Retinal pigment epithelial cell (primary cell): ENCODE data around the gene RNF224.
A peak's percentile ranks its signal among the peaks of the same experiment; 100 is the strongest.

Experiments
- DNase-seq: peaks from one replicate; pipeline ENCODE4 v3.0.0-alpha.2; 2010; ENCODE audit warnings: low read depth
- H3K4me3 ChIP-seq: 2 replicates; pipeline ENCODE4 v1.5.1; 2011; ENCODE audit warnings: mild to moderate bottlenecking, low read length, control low read depth, moderate library complexity
- TF ChIP-seq, protein P1 (sequence below): conservative IDR thresholded peaks from 2 replicates; pipeline ENCODE4 v1.5.1; 2011; ENCODE audit warnings: low read depth, low read length, control low read depth, inconsistent platforms

RNF224 gene

DNA sequence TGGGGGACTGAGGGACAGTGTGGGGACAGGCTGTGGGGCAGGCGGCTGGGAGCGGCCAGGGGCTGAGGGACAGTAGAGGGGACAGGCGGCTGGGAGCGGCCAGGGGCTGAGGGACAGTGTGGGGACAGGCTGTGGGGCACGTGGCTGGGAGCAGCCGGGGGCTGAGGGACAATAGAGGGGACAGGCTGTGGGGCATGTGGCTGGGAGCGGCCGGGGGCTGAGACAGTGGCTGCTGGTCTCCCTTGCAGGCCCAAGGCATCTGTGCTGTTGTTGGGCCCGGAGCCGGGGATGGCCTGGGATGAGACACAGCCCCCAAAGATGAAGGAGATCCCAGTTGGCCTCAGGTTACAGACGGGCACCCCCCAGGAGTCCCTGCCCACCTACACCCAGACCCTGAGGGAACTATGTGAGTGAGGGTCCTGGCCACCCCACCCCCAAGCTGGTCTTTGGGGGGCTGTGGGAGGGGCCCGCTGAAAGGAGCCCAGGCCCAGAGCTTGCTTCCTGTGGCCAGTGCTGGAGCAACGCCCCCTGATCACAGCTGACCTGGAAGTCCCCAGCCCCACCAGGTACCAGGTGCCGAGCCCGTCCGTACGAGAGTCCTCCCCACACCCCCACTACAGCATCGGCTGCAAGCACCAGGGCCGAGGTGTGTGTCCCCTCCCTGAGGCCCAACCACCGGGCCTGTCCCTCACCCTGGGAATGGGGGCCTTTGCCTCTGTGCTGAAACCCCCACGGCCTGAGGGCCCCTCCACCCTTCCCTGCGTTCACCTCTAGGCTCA is 24.4 kb downstream of the RNF224 start:
- DNase-seq, result no peak
- H3K4me3 ChIP-seq, result no peak overlapping the region

DNA sequence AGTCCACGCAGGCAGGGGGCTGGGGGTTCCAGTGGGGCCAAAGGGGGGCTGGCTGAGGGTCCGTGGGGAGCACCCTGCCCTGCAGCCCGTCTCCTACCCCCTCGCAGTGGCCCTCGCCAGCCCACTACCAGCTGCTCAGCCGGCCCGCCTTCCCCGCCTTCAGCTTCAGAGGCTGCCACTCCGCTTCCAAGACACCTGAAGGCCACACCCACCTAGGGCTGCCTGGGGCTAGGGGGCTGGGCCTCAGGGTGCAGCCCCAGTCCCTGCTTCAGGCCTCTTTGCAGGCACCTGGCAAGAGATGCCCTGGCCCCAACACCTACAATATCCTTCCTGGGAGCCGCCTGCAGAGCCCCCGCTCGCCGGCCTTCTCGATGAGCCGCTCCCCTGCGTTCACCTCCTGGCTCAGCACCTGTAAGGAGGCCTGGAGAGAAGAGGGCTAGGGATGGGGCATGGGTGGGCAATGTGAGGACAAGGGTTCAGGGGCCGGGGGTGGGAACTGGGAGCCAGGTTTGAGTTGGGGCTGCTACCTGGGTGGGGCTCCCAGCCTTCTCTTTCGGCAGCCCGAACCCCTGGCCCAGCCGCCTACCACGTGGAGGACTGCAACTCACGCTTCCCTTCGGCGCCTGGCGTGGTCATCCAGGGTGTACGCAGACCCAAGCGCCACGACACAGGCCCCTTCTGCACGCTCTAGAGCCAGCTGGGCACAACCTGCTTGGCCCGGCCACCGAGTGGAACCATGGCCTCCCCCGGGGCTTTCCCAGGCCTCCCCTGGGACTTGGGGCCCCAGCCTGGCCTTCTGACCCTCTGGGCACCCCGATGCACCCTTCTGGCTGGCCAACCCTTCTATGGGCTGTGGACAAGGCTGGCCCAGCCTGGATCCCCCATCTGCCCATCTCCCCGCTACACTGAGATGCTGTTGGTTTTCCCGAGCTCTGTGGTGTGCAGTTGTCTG is 25.5 kb downstream of the RNF224 start:
- no peak for DNase-seq
- TF ChIP-seq, protein P1, sequence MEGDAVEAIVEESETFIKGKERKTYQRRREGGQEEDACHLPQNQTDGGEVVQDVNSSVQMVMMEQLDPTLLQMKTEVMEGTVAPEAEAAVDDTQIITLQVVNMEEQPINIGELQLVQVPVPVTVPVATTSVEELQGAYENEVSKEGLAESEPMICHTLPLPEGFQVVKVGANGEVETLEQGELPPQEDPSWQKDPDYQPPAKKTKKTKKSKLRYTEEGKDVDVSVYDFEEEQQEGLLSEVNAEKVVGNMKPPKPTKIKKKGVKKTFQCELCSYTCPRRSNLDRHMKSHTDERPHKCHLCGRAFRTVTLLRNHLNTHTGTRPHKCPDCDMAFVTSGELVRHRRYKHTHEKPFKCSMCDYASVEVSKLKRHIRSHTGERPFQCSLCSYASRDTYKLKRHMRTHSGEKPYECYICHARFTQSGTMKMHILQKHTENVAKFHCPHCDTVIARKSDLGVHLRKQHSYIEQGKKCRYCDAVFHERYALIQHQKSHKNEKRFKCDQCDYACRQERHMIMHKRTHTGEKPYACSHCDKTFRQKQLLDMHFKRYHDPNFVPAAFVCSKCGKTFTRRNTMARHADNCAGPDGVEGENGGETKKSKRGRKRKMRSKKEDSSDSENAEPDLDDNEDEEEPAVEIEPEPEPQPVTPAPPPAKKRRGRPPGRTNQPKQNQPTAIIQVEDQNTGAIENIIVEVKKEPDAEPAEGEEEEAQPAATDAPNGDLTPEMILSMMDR, result no peak

More for the DNA sequence above, 24.4 kb downstream of the RNF224 start:
- TF ChIP-seq, protein P1, result no peak

DNA sequence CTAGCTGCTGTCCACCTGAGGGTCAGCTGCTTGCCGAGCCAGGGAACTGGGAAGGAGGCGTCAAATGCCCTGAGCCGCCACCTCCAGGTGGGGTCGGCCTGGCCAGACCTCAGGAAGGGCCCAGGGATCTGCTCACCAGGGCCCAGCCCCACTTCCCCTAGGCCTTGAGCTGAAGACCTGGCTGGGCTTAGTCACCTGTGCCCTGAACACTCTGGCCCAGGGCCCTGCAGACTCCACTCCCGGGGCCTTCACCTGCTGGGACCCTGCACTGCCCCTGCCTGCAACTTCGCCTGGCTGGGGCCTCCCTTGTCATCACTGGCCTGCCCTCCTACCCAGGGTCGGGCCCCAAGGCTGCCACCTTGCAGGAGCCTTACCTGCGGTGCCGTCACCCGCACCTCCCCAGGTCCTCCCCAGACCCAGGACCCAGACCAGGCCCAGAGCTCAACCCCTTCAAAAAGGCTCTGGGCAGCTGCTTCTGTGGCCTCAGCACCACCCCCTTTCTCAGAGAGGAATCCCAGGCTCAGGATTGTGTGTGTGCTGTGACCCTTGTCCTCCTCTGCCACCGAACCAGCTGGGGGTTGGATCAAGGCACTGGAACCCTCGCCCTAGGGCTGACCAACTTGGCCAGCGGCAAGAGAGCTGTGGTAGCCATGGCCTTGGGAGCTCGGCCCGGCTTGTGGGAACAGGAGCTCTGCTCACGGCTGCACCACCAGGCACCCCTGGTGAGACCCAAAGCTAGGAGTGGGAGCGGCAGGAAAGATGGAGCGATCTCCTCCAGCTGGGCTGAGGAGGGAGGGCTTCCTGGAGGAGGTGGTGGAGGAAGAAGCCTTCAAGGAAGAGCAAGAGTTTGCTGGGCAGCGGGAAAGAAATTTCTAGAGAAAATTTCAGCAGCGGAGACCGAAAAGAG is 26.7 kb downstream of the RNF224 start:
- peak overlapping the region; percentile 76 for H3K4me3 ChIP-seq
- DNase-seq, result no peak
- TF ChIP-seq, protein P1, result no peak

More for the DNA sequence above, 25.5 kb downstream of the RNF224 start:
- H3K4me3 ChIP-seq, result no peak overlapping the region

DNA sequence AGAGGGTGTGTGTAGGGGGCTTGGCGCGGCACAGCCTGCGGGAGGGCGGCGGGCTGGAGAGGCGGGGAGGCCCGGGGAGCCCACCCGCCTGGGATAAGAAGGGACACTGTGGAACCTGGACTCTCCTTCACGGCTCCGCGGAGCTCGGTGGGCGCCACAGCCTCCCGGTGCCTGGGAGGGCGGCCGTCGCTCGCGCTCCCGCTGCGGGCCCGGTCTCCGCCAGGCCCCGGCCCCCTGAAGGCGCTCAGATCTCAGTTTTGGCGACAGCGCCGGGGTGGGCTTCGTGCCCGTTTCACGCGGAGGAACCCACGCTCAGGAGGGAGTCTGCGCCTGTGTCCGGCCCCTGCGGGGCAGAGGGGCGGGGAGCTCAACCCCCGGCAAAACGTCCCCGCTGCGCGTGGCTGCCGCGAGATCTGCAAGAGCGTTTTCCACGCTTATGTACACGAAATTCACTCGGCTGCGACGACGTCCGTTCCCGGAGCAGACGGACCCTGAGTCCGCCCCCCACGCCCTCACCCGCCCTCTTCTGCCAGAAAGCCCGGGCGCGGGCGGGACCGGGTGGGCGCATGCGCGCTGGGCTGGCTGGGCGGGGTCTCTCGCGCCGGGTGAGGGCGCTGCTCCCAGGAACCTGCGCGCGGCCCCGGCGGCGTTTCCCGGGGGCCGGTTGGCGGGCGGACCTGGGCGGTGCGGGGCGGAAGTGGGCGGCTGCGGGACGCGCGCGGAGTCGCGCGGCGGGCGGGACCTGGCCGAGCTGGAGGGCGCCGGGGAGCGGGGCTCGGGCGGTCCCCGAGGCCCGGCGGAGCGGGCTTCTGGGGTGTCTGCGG is 27.5 kb downstream of the RNF224 start, which contains the start of gene NELFB:
Gene NELFB, plus strand, starts transcription at position 704 of the 824 bp plus-strand sequence.
- TF ChIP-seq, protein P1, result no peak
- peak within 1 kb of the TSS; percentile 89 for H3K4me3 ChIP-seq
- no peak for DNase-seq

DNA sequence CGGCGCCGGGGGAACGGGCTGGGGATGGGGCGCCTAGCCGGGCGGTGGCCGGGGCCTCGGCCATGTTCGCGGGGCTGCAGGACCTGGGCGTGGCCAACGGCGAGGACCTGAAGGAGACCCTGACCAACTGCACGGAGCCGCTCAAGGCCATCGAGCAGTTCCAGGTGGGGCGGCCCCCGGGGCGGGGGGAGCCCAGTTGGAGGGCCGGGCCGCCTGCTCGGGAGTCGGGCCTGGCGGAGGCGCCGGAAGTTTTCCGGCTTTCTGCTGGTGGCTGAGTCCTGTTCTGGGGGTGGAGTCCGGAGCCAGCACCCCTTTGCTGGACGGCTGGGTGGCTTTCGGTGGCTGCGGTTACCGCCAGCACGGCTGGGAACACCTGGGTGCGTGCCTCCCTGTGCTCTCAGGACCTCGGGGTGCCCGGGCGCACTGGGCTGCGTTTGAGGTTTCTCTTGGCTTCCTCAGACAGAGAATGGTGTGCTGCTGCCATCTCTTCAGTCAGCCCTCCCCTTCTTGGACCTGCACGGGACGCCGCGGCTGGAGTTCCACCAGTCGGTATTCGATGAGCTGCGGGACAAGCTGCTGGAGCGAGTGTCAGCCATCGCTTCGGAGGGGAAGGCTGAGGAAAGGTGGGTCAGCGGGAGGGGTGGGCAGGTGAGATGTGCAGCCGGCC is 28.3 kb downstream of the RNF224 start:
- peak overlapping the region; percentile 89 for H3K4me3 ChIP-seq
- DNase-seq, result no peak
- TF ChIP-seq, protein P1, result no peak
